ENCODE measurements around the gene MAP4K4. TPM values are rescaled to one million over a fixed set of nuclear protein-coding genes. Genes with fewer than 3 reads are reported as not detected.

Gene MAP4K4
- total and polyA plus RNA-seq, 8 donors, result 80.2 to 143 (median 129) TPM

- no peaks in the 10 kb centered on the region for H3K9me3 ChIP-seq
- intact Hi-C loops (cut with DNase I), result no loop called here
- no peak overlapping the region for H3K4me3 ChIP-seq
- H3K27me3 ChIP-seq, result no peaks in the 10 kb centered on the region
- no peaks in the 10 kb centered on the region for H3K36me3 ChIP-seq
- DNase-seq, result no peak
- H3K27ac ChIP-seq, result no peak overlapping the region
- peaks cover 0 to 62% of the 10 kb centered on the region in 2 donors for H3K4me1 ChIP-seq
- no peak for TF ChIP-seq CTCF (IDR thresholded peaks at IDR 0.05)
- ATAC-seq, result no peak
Measured at GRCh38 chr2:101725515-101726192, 28.1 kb downstream of the MAP4K4 start.

GRCh38 chr2:101728865-101729264 is 31.4 kb downstream of the MAP4K4 start:
- Histone ChIP-seq H3K27me3 (no peaks in the 10 kb centered on the region), H3K27ac (no peak overlapping the region), H3K36me3 (no peaks in the 10 kb centered on the region), H3K9me3 (no peaks in the 10 kb centered on the region), H3K4me3 (no peak overlapping the region), H3K4me1 (peaks cover 0 to 60% of the 10 kb centered on the region in 2 donors)
- DNase-seq (no peak), ATAC-seq (no peak)
- TF ChIP-seq CTCF (IDR thresholded peaks at IDR 0.05), result no peak
- intact Hi-C loops (cut with DNase I), result no loop called here

- H3K9me3 ChIP-seq, result no peaks in the 10 kb centered on the region
- H3K27ac ChIP-seq, result no peak overlapping the region
- peaks cover 0 to 61% of the 10 kb centered on the region in 2 donors for H3K4me1 ChIP-seq
- H3K36me3 ChIP-seq, result no peaks in the 10 kb centered on the region
- no peak overlapping the region for H3K4me3 ChIP-seq
- DNase-seq (no peak), ATAC-seq (no peak)
- intact Hi-C loops (cut with DNase I), result no loop called here
- no peaks in the 10 kb centered on the region for H3K27me3 ChIP-seq
- TF ChIP-seq CTCF (IDR thresholded peaks at IDR 0.05), result no peak
Measured at GRCh38 chr2:101729521-101730190, 32.1 kb downstream of the MAP4K4 start.

GRCh38 chr2:101731221-101732054 is 33.9 kb downstream of the MAP4K4 start:
- DNase-seq (no peak), ATAC-seq (no peak)
- peaks cover 1 to 78% of the 10 kb centered on the region in 2 donors for H3K4me1 ChIP-seq

More at GRCh38 chr2:101731221-101732054, 33.9 kb downstream of the MAP4K4 start:
- Histone ChIP-seq H3K9me3 (no peaks in the 10 kb centered on the region), H3K27me3 (no peaks in the 10 kb centered on the region), H3K27ac (no peak overlapping the region), H3K36me3 (no peaks in the 10 kb centered on the region), H3K4me3 (no peak overlapping the region)
- TF ChIP-seq CTCF (IDR thresholded peaks at IDR 0.05), result no peak
- intact Hi-C loops (cut with DNase I), result no loop called here

All from left lung (tissue), 10 donors.